Fibroblast of gingiva (primary cell): ENCODE data around the gene BAG2.
A peak's percentile ranks its signal among the peaks of the same experiment; 100 is the strongest.

ENCODE experiments used
- DNase-seq: peaks from one replicate; pipeline ENCODE4 v3.0.0-alpha.2; 2011; ENCODE audit warnings: low read depth

The BAG2 gene

GRCh38 chr6:57221936-57222742 is 50.0 kb downstream of the BAG2 start, which contains the start of gene RAB23:
Gene RAB23, minus strand, starts transcription at chr6:57222307. Its CDS starts 11,927 bp downstream, at chr6:57210380.
- DNase-seq = peak; percentile 82

- DNase-seq = no peak
Measured at GRCh38 chr6:57222743-57223077, 50.6 kb downstream of the BAG2 start.

GRCh38 chr6:57224769-57225515 is 52.8 kb downstream of the BAG2 start:
- peak; percentile 51 for DNase-seq

- no peak for DNase-seq
Measured at GRCh38 chr6:57226221-57226620, 54.1 kb downstream of the BAG2 start.
